Measurements from ENCODE around the gene RAB11FIP4. TPM values are rescaled to one million over a fixed set of nuclear protein-coding genes. Genes with fewer than 3 reads are reported as not detected.

RAB11FIP4 gene
- total RNA-seq, 2 donors from 2014 or later, result 19.7 to 21.7 TPM

- no peak overlapping the region for H3K27ac Mint-ChIP-seq
- H3K4me1 Mint-ChIP-seq, result peaks cover 8% of the 10 kb centered on the region
- no peaks in the 10 kb centered on the region for H3K9me3 Mint-ChIP-seq
- ATAC-seq (replicated peaks), result no peak
- no peak overlapping the region for H3K4me3 Mint-ChIP-seq
- H3K27me3 Mint-ChIP-seq, result no peaks in the 10 kb centered on the region
- peaks cover 9% of the 10 kb centered on the region for H3K36me3 Mint-ChIP-seq (ENCODE audit: low read depth)
Observed at GRCh38 chr17:31554930-31555329, 163.5 kb downstream of the RAB11FIP4 start.

GRCh38 chr17:31556969-31557645, 165.6 kb downstream of the RAB11FIP4 start:
- no peak for ATAC-seq (replicated peaks)
- no peaks in the 10 kb centered on the region for H3K36me3 Mint-ChIP-seq (ENCODE audit: low read depth)
- peaks cover 4% of the 10 kb centered on the region for H3K4me1 Mint-ChIP-seq
- H3K27me3 Mint-ChIP-seq, result no peaks in the 10 kb centered on the region
- no peaks in the 10 kb centered on the region for H3K9me3 Mint-ChIP-seq
- H3K27ac Mint-ChIP-seq, result no peak overlapping the region
- H3K4me3 Mint-ChIP-seq, result no peak overlapping the region

GRCh38 chr17:31558748-31559583, 167.5 kb downstream of the RAB11FIP4 start:
- peak; percentile 94 for ATAC-seq (replicated peaks)
- Mint-ChIP-seq H3K27ac (peak overlapping the region; percentile 56), H3K4me1 (peaks cover 4% of the 10 kb centered on the region), H3K4me3 (peak overlapping the region; percentile 73), H3K36me3 (ENCODE audit: low read depth) (no peaks in the 10 kb centered on the region), H3K9me3 (no peaks in the 10 kb centered on the region), H3K27me3 (no peaks in the 10 kb centered on the region)

- Mint-ChIP-seq H3K4me1 (peaks cover 4% of the 10 kb centered on the region), H3K9me3 (no peaks in the 10 kb centered on the region), H3K36me3 (ENCODE audit: low read depth) (no peaks in the 10 kb centered on the region), H3K27me3 (no peaks in the 10 kb centered on the region), H3K27ac (no peak overlapping the region), H3K4me3 (peak overlapping the region; percentile 50)
- ATAC-seq (replicated peaks), result no peak
Observed at GRCh38 chr17:31559584-31560501, 168.4 kb downstream of the RAB11FIP4 start.

- Mint-ChIP-seq H3K4me1 (peaks cover 4% of the 10 kb centered on the region), H3K27ac (no peak overlapping the region), H3K36me3 (ENCODE audit: low read depth) (no peaks in the 10 kb centered on the region), H3K9me3 (no peaks in the 10 kb centered on the region), H3K27me3 (no peaks in the 10 kb centered on the region), H3K4me3 (peak overlapping the region; percentile 50)
- ATAC-seq (replicated peaks), result no peak
Observed at GRCh38 chr17:31560616-31561235, 169.3 kb downstream of the RAB11FIP4 start.

GRCh38 chr17:31561469-31562375, 170.2 kb downstream of the RAB11FIP4 start:
- Mint-ChIP-seq H3K36me3 (ENCODE audit: low read depth) (no peaks in the 10 kb centered on the region), H3K27me3 (no peaks in the 10 kb centered on the region), H3K9me3 (no peaks in the 10 kb centered on the region), H3K27ac (no peak overlapping the region), H3K4me1 (peaks cover 4% of the 10 kb centered on the region), H3K4me3 (peak overlapping the region; percentile 31)
- no peak for ATAC-seq (replicated peaks)

- no peaks in the 10 kb centered on the region for H3K27me3 Mint-ChIP-seq
- no peak for ATAC-seq (replicated peaks)
- no peak overlapping the region for H3K4me3 Mint-ChIP-seq
- H3K9me3 Mint-ChIP-seq, result no peaks in the 10 kb centered on the region
- no peak overlapping the region for H3K27ac Mint-ChIP-seq
- H3K36me3 Mint-ChIP-seq (ENCODE audit: low read depth), result no peaks in the 10 kb centered on the region
- peaks cover 4% of the 10 kb centered on the region for H3K4me1 Mint-ChIP-seq
Observed at GRCh38 chr17:31562376-31562840, 170.9 kb downstream of the RAB11FIP4 start.

GRCh38 chr17:31564291-31564690, 172.8 kb downstream of the RAB11FIP4 start:
- Mint-ChIP-seq H3K4me1 (peaks cover 4% of the 10 kb centered on the region), H3K4me3 (no peak overlapping the region), H3K36me3 (ENCODE audit: low read depth) (no peaks in the 10 kb centered on the region), H3K27me3 (no peaks in the 10 kb centered on the region), H3K27ac (no peak overlapping the region), H3K9me3 (no peaks in the 10 kb centered on the region)
- ATAC-seq (replicated peaks), result no peak

GRCh38 chr17:31564883-31565301, 173.4 kb downstream of the RAB11FIP4 start:
- no peak overlapping the region for H3K27ac Mint-ChIP-seq
- H3K4me3 Mint-ChIP-seq, result no peak overlapping the region
- no peaks in the 10 kb centered on the region for H3K27me3 Mint-ChIP-seq
- no peaks in the 10 kb centered on the region for H3K36me3 Mint-ChIP-seq (ENCODE audit: low read depth)
- no peak for ATAC-seq (replicated peaks)
- no peaks in the 10 kb centered on the region for H3K9me3 Mint-ChIP-seq
- H3K4me1 Mint-ChIP-seq, result peaks cover 4% of the 10 kb centered on the region

- peaks cover 4% of the 10 kb centered on the region for H3K4me1 Mint-ChIP-seq
Observed at GRCh38 chr17:31565652-31566051, 174.2 kb downstream of the RAB11FIP4 start.

GRCh38 chr17:31566247-31566991, 174.9 kb downstream of the RAB11FIP4 start:
- H3K4me1 Mint-ChIP-seq, result peaks cover 4% of the 10 kb centered on the region

More at GRCh38 chr17:31565652-31566051, 174.2 kb downstream of the RAB11FIP4 start:
- no peaks in the 10 kb centered on the region for H3K9me3 Mint-ChIP-seq
- H3K27me3 Mint-ChIP-seq, result no peaks in the 10 kb centered on the region
- ATAC-seq (replicated peaks), result no peak
- no peak overlapping the region for H3K4me3 Mint-ChIP-seq
- no peaks in the 10 kb centered on the region for H3K36me3 Mint-ChIP-seq (ENCODE audit: low read depth)
- no peak overlapping the region for H3K27ac Mint-ChIP-seq

GRCh38 chr17:31566992-31567373, 175.5 kb downstream of the RAB11FIP4 start:
- Mint-ChIP-seq H3K27me3 (no peaks in the 10 kb centered on the region), H3K9me3 (no peaks in the 10 kb centered on the region), H3K27ac (no peak overlapping the region), H3K4me1 (no peaks in the 10 kb centered on the region), H3K36me3 (ENCODE audit: low read depth) (no peaks in the 10 kb centered on the region), H3K4me3 (no peak overlapping the region)
- no peak for ATAC-seq (replicated peaks)

More at GRCh38 chr17:31566247-31566991, 174.9 kb downstream of the RAB11FIP4 start:
- H3K27me3 Mint-ChIP-seq, result no peaks in the 10 kb centered on the region
- no peaks in the 10 kb centered on the region for H3K36me3 Mint-ChIP-seq (ENCODE audit: low read depth)
- no peak overlapping the region for H3K27ac Mint-ChIP-seq
- no peaks in the 10 kb centered on the region for H3K9me3 Mint-ChIP-seq
- no peak for ATAC-seq (replicated peaks)
- H3K4me3 Mint-ChIP-seq, result no peak overlapping the region

Measured in activated T-helper 17 cell treated with anti-CD3 and anti-CD28 coated beads, Interleukin-2, amount 50 U/mL, for 72 hours (primary cell).